ENCODE results near the gene PUS1. TPM values are rescaled to one million over a fixed set of nuclear protein-coding genes. Genes with fewer than 3 reads are reported as not detected.
"Not testable (repeated sequence)": the region's sequence is repeated elsewhere in the genome, so short reads cannot be mapped to it uniquely, and the experiment has no call there.

PUS1 gene
- total RNA-seq, 1 experiment from 2014 or later = 9.5 TPM

DNA sequence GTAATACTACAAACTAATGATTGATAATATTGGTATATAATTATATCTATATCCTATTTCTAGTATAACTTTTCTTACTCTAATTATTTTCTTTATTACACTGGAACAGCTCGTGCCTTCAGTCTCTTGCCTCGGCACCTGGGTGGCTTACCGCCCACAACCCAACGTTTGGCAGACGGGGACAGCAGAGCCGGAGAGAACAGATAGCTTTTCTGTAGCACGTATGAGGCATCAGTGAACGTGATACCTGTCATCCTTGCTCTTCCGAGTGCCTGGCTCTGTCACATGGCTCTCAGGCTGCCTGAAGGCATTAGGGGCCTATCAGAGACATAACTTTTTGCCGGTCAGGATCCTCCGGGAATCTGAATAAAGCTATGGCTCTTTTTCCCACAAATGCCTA lies 5.5 kb downstream of the PUS1 start:
- DNase-seq (ENCODE audit: low read depth) = no peak

DNA sequence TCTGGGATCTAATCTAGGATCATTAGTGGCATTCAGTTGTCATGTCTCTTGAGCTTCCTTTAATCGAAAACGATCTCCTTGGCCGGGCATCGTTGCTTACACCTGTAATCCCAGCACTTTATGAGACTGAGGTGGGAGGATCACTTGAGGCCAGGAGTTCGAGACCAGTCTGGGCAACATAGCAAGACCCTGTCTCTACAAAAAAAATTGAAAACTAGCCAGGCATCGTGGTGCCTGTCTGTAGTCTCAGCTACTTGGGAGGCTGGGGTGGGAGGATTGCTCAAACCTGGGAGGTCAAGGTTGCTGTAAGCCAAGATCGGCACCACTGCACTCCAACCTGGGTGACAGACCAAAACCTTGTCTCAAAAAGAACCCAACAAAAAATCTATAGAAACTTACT lies 9.0 kb downstream of the PUS1 start:
- DNase-seq (ENCODE audit: low read depth) = no peak

DNA sequence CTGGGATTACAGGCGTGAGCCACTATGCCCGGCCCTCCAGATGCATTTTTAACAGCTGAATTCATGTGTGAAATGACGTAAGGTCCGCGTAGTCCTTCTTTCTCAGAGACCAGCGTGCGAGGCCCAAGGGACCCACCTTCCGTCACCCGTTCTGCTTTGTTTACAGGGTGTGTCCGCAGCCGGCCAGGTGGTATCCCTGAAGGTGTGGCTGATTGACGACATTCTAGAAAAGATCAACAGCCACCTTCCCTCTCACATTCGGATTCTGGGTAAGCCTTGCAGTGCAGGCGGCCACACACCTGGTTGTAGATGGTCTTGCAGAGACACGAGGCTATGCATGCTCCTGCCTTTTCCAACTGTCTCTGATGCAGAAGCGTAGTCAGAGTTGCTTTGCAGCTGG lies 9.9 kb downstream of the PUS1 start:
- no peak for DNase-seq (ENCODE audit: low read depth)

DNA sequence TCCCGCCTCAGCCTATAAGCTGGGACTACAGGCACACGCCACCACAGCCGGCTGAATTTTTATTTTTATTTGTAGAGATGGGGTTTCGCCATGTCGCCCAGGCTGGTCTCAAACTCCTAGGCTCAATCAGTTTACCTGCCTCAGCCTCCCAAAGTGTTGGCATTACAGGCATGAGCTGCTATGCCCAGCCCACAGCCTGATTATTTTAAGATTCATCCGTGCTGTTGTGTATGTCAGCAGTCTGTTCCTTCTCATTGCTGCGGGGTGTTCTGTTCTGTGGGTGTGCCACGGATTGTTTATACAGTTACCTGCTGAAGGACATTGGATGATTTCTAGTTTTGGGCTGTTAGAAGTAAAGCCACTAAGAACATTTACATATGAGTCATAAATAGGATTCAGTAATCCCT lies 11.1 kb downstream of the PUS1 start:
- no peak for DNase-seq (ENCODE audit: low read depth)

DNA sequence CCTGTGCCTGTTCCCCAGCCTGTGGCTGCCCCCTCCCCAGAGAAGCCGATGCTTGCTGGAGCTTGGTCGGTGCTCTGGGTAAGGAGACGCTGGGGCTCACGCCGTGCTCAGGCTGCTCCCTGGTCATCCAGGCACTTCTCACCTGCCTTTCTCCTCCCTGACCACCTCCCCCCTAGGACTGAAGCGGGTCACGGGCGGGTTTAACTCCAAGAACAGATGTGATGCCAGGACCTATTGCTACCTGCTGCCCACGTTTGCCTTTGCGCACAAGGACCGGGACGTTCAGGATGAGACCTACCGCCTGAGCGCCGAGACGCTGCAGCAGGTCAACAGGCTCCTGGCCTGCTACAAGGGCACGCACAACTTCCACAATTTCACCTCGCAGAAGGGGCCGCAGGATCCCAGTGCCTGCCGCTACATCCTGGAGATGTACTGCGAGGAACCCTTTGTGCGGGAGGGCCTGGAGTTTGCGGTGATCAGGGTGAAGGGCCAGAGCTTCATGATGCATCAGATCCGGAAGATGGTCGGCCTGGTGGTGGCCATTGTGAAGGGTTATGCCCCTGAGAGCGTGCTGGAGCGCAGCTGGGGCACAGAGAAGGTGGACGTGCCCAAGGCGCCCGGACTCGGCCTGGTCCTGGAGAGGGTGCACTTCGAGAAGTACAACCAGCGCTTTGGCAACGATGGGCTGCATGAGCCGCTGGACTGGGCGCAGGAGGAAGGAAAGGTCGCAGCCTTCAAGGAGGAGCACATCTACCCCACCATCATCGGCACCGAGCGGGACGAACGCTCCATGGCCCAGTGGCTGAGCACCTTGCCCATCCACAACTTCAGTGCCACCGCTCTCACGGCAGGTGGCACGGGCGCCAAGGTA lies 12.3 kb downstream of the PUS1 start:
- DNase-seq (ENCODE audit: low read depth) = no peak

DNA sequence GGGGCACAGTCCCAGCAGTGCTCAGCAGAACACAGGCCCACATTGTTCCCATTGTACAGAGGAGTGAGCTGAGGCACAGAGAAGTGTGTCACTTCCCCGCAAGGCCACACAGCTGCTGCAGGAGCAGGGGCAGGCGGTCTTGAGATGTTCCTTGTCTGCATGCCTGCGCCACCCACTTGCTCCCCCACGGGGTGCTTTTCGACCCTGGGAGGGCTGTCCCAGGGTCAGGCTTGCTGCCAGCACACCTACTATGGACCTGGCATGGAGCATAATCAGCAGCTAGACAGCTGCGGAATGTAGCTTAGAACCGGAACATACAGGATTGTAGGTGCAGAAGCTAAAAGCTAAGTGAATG lies 12.9 kb downstream of the PUS1 start:
- no peak for DNase-seq (ENCODE audit: low read depth)

DNA sequence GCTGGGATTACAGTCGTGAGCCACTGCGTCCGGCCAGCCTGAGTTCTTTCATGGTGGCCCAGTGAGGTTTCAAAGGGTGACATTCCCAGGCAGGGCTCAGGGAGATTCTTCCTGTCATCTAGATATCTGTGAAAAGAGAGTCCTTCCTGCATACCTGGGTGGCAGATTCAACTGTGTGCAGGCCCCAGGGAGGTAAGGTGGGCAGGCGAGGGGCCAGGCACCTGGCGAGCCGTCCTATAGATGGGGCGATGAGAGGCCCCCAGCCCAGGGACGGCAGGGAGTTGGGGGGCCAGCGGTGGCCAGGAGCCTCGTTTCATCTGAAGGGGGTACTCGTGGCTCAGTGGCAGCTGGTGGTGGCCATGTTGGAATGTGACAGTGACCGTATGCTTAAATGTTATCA lies 13.6 kb downstream of the PUS1 start:
- no peak for DNase-seq (ENCODE audit: low read depth)

DNA sequence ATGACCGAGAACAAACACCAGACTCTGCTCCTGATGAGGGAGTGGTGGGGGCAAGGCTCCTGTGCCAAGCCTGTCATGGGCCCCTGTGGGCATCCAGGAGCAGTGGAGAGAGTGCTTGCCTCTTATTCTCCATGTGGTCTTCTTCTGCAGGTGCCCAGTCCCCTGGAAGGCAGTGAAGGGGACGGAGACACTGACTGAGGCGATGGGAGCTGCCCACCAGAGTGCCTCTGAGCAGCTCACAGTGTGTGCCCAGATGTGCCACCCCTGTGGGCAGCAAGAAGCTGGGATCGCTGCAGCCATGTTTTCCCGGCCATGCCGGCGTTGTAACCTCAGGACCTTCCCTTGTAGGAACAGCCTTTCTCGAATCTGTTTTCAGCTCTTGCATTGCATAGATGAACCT lies 14.3 kb downstream of the PUS1 start:
- no peak for DNase-seq (ENCODE audit: low read depth)

DNA sequence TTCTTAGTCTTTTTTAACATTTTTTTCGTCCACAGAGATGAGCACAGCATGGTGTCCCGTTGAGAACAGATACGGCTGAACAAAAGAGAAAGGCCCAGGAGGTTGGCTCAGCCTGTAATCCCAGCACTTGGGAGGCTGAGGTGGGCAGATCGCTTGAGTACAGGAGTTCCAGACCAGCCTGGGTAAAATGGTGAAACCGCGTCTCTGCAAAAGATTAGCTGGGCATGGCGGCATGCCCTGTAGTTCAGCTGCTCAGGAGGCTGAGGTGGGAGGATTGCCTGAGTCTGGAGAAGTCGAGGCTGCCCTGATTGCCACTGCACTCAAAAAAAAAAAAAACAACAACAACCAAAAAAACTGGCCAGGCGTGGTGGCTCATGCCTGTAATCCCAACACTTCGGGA lies 14.8 kb downstream of the PUS1 start:
- DNase-seq (ENCODE audit: low read depth) = no peak

DNA sequence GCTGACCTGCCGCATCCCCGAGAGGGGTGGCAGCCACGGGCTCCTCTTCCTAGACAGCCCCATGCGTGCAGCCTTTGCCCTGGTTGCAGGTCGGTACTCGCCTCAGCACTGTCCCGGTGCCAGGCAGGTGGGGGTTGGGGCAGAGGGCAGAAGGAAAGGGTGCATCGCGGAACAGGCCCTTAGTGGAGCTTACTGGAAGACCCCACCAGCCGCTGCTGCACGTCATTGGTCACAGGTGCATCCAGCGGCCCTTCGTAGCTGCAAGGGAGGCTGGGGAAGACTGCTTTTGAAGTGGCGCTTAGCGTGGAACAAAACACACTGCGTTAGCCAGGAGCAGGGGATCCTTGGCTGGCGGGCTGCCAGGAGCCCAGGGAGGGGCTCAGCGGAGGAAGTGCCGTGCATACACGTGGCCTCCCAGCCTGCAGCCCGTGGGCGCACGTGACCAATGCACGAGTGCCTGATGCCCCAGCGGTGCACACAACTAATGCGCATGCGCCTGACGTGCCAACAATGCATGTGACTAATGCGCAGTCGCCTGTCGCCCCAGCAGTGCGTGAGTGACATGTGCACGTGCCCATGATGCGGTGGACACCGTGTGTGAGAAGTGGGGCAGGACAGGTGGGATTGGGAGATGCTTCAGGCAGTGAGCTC lies 15.7 kb downstream of the PUS1 start:
- no peak for DNase-seq (ENCODE audit: low read depth)

DNA sequence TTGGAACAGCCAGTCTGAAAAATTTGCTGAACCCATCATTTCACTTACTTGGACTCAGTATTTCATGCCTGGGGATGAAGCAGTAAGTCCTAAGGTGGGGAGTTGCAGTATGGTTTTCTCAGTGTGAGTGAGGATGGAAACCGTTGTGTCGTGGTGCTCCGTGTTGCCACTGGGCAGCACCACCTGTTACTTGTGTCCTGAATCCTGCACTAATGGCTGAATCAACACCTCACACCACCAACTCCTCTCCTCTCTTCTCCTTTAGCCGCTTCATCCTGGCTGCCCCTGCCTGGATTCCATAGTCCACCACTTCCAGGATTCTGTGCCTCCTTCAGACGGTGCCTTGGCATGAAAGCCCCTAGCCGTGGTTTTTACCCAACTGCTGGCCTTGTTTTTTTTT lies 17.7 kb downstream of the PUS1 start:
- DNase-seq (ENCODE audit: low read depth) = no peak

DNA sequence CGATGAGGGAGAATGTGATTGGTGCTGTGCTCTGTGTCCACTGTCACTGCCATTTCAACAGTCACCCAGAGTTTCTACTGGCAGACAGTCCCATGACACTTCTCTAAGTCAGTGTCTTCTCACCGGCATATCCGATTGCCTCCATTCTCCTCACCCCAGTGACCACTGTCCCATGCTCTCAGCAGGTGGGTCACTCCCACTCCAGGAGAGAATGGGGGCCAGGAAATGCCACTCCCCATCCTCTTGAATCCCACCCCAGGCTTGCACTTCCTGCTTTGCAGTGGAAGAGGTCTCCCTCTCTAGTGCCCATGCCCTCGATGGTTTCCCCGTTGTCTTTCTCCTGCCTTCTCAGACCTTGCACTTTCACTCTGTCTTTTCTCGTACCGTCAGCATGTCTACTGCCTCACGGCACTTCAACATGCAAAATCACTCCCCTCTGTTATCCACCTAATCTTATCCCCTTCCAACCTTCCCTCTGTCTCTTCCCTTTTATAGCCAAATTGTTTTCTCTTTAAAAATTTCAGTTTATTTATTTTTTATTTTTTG lies 18.5 kb downstream of the PUS1 start:
- DNase-seq (ENCODE audit: low read depth) = no peak

DNA sequence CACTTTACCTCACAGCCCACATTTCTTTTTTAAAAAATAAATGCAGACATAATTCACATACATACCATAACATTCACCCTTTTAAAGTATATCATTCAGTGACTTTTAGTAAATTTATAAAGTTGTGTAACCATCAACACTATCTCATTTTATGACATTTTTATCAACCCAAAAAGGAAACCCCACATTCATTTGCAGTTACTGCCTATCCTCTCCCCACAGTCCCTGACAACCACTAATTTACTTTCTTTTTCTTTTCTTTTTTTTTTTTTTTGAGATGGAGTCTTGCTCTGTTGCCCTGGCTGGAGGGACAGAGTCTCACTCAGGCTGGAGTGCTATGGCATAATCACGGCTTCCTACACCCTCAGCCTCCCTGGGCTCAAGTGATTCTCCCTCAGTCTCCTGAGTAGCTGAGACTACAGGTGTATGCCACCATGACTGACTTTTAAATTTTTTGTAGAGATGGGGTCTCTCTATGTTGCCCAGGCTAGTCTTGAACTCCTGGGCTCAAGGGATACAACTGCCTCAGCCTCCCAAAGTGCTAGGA lies 19.2 kb downstream of the PUS1 start:
- DNase-seq (ENCODE audit: low read depth) = no peak

DNA sequence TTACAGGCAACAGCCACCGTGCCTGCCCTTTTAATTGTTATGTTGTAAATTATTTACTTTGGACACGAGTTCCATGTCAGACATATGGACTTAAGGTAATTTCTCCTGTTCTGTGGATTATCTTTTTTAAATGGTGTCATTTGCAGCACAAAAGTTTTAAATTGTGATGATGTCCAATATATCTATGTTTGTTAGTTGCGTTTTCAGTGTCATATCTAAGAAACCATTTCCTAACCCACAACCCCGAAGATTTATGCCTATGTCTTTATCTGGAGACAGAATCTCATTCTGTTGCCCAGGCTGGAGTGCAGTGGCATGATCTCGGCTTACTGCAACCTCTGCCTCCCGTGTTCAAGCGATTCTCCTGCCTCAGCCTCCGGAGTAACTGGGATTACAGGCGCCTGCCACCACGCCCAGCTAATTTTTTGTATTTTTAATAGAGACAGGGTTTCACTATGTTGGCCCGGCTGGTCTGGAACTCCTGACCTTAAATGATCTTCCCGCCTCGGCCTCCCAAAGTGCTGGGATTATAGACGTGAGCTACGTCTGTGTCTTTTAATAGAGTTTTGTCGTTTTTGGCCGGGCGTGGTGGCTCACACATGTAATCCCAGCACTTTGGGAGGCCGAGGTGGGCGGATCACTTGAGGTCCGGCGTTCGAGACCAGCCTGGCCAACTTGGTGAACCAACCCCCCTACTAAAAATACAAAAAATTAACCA lies 19.8 kb downstream of the PUS1 start:
- not testable (repeated sequence) for DNase-seq (ENCODE audit: low read depth)

DNA sequence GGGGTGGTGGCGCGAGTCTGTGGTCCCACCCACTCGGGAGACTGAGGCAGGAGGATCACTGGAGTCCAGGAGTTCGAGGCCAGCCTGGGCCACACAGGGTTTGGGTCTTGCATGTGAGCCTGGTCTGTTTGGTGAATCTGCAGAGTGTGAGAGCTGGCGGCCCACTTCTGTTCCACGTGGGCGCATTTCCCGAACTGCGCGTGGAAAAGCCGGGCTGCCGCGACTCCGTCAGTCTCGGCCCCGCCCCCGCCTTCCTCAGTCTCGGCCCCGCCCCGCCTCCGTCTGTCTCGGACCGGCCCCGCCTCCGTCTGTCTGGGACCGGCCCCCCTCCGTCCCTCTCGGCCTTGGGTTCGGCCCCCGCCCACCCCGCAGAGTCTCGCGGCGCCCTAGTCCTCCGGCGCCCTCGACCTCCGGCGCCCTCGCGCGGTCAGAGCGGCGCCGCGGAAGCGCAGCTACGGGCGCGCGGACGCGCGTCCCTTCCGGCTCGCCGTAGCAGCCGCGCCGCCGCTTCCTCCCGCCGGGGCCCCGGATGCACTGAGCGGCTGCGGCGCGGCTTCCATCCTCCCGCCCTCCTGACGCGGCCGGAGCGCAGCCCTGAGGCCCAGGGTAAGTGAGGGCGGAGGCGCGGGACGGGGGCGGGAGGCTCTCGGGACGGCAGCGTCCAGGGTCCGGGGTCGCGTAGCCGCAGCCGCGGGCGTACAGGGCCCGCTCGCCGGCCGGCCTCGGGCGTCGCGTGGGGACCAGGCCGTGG lies 20.5 kb downstream of the PUS1 start, which contains the start of gene EP400:
EP400 (plus strand) TSS at position 512 of the 751 bp plus-strand sequence. CDS start 10,678 bp downstream, outside the sequence.
- peak; percentile 88 for DNase-seq (ENCODE audit: low read depth)

DNA sequence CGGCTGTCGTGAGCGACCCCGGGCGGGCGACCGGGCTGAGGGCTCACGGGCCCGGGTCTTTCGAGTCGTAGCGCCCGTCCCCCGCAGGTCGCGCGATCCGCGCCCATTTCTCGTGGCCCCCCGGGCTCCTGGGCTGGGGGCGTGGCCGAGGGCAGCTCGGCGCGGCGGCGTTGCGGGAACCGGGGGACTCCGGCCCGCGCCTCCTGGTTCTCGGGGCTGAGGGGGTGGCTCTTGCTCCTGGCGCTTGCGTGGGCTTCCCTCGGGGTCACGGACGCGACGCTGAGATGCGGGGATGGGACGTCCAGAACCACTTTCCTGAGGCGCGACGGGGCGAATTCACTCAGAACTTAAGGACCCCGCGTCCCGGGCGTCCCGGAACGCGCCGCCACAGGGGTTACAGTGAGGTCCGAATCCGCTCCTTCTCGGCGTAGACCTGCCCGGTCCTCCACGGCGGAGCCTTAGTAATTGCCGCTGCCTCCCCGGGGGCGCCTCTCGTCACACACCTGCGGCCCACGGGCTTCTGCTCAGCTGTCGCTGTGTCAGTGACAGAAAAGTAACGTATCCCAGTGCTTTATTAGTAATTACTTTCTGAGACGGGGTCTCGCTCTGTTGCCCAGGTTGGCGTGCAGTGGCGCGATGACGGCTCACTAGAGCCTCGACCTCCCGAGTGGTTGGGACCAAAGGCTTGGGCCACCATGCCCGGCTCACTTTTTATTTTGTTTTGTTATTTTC lies 21.3 kb downstream of the PUS1 start:
- DNase-seq (ENCODE audit: low read depth) = no peak

DNA sequence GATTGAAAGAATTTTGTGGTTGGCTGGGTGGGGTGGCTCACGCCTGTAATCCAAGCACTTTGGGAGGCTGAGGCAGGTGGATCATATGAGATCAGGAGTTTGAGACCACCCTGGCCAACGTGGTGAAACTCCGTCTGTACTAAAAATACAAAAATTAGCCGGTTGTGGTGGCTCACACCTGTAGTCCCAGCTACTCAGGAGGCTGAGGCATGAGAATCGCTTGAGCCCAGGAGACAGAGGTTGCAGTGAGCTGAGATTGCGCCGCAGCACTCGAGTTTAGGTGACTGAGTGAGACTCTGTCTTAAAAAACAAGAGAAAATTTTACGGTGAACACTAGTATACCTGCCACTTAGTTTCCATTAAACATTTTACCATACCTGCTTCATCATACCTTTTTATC lies 24.7 kb downstream of the PUS1 start:
- DNase-seq (ENCODE audit: low read depth) = not testable (repeated sequence)

DNA sequence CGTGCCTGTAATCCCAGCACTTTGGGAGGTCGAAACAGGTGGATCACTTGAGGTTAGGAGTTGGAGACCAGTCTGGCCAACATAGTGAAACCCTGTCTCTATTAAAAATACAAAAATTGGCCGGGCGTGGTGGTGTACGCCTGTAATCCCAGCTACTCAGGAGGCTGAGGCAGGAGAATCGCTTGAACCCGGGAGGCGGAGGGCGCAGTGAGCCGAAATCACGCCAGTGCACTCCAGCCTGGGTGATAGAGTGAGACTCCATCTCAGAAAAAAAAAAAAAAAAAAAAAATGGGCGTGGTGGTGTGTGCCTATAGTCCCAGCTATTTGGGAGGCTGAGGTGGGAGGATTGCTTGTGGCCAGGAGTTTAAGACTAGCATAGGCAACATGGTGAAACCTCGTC lies 25.4 kb downstream of the PUS1 start:
- DNase-seq (ENCODE audit: low read depth) = not testable (repeated sequence)

DNA sequence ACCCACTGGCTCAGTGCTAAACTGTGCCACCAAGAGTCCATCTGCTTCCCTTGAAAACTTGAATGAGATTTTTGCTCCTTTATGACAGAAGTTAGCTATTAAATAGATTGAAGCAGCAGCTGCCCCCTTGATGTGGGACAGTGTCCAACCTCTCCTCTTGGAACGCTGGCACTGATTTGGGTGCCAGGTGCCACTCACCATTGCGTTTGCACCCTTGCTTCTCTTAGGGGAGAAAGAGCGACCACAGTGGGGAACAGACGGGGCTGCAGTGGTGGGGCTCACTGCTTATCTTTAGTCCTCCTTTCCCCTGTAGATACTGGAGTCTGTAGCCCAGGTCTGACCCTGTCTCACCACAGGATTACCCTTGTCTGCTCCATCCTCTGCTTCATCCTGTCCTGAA lies 30.0 kb downstream of the PUS1 start:
- DNase-seq (ENCODE audit: low read depth) = no peak
